Activated CD4-positive, alpha-beta memory T cell treated with anti-CD3 and anti-CD28 coated beads for 36 hours (primary cell): ENCODE results near the gene RASA1. TPM values are rescaled to one million over a fixed set of nuclear protein-coding genes. Genes with fewer than 3 reads are reported as not detected.
"Not testable (repeated sequence)": the region's sequence is repeated elsewhere in the genome, so short reads cannot be mapped to it uniquely, and the experiment has no call there.

Experiments
- CTCF ChIA-PET: fragments of 350-600 bp; sonication (Branson Sonifier 250); formaldehyde crosslinking; loops from one replicate; lab custom pipeline; 2021; ENCODE audit warnings: antibody characterized with exemption, inconsistent platforms; lab: Charles Lee
- POLR2A ChIA-PET: fragments of 350-600 bp; sonication (Branson Sonifier 250); formaldehyde crosslinking; loops from one replicate; lab custom pipeline; 2021; ENCODE audit warnings: antibody characterized with exemption; lab: Charles Lee
- DNase-seq: peaks from one replicate; pipeline ENCODE4 v3.0.0-alpha.2; 2020
- H3K27ac Mint-ChIP-seq: one replicate; pipeline ENCODE4 v1.8.0; 2021; ENCODE audit warnings: mixed read lengths
- H3K27me3 Mint-ChIP-seq: one replicate; pipeline ENCODE4 v1.8.0; 2021; ENCODE audit warnings: mixed read lengths
- H3K36me3 Mint-ChIP-seq: one replicate; pipeline ENCODE4 v1.8.0; 2021; ENCODE audit warnings: mixed read lengths
- H3K4me1 Mint-ChIP-seq: one replicate; pipeline ENCODE4 v1.8.0; 2021; ENCODE audit warnings: low read depth, mixed read lengths
- H3K4me3 Mint-ChIP-seq: one replicate; pipeline ENCODE4 v1.8.0; 2021; ENCODE audit warnings: mild to moderate bottlenecking, mixed read lengths
- H3K9me3 Mint-ChIP-seq: one replicate; pipeline ENCODE4 v1.8.0; 2021; ENCODE audit warnings: mixed read lengths
- intact Hi-C: fragments of 100-400 bp; cut with micrococcal nuclease; formaldehyde crosslinking; loops from one replicate; pipeline ENCODE4 v1.15.1; 2023
- total RNA-seq, 2 experiments: library from RNA; stranded (reverse); gene quantifications; one replicate each; pipeline ENCODE4 v1.2.3, GENCODE V29; 2021

RASA1 gene
- total RNA-seq, 2 experiments from 2014 or later = 25.1 to 25.4 TPM

DNA sequence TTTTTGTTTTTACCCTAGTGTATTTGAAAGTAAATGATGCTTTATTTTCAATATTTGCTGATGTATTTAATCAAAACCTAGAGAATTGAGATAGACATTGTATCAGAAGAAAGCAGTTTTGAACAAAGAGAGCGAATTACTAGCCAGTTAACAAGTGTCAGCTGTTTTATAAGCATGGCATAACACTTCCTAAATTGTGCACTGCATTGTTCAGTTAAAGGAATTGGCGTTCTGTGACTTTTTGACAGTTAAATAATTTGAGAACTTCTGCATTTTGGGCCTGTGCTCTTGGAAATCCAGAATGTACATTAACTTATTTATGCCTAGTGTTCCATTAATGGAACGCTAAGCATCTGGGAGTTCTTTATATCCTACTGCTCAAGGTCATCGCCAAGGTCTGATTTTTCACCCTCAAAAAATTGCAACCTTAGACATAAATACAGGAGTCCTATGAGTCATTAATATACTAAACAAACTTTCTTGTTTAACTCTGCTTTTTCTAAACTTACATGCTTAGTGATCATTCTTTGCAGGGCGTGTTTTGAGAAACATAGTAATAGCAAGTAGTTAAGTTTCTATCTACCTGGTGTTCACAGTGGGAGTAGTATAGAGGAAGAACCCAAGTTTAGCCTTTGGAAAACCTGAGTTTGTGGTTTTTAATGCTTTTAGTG lies 31.1 kb downstream of the RASA1 start:
- H3K27ac Mint-ChIP-seq = no peak overlapping the region
- H3K9me3 Mint-ChIP-seq = no peaks in the 10 kb centered on the region
- intact Hi-C loops = loop anchor here (5.0 kb wide), 1 partner anchor 177 kb away; no protein-coding TSS in a partner anchor
- H3K36me3 Mint-ChIP-seq = peaks cover 8% of the 10 kb centered on the region
- ChIA-PET POLR2A (no interaction called here), CTCF (no interaction called here)
- no peak for DNase-seq
- no peaks in the 10 kb centered on the region for H3K27me3 Mint-ChIP-seq
- peaks cover 74% of the 10 kb centered on the region for H3K4me1 Mint-ChIP-seq
- no peak overlapping the region for H3K4me3 Mint-ChIP-seq

- no peak for DNase-seq
- intact Hi-C loops = loop anchor here (2.0 kb wide), 1 partner anchor 31 kb away; no protein-coding TSS in a partner anchor
- no peaks in the 10 kb centered on the region for H3K27me3 Mint-ChIP-seq
- H3K27ac Mint-ChIP-seq = no peak overlapping the region
- no peaks in the 10 kb centered on the region for H3K9me3 Mint-ChIP-seq
- no peak overlapping the region for H3K4me3 Mint-ChIP-seq
- POLR2A ChIA-PET = no interaction called here
- peaks cover 63% of the 10 kb centered on the region for H3K4me1 Mint-ChIP-seq
- peaks cover 18% of the 10 kb centered on the region for H3K36me3 Mint-ChIP-seq
- CTCF ChIA-PET = interaction anchor here (1.1 kb wide), 1 partner anchor 16 kb away, joined by 4 read pairs; no protein-coding TSS in a partner anchor
Measured at GRCh38 chr5:87300176-87300575, 32.5 kb downstream of the RASA1 start.

DNA sequence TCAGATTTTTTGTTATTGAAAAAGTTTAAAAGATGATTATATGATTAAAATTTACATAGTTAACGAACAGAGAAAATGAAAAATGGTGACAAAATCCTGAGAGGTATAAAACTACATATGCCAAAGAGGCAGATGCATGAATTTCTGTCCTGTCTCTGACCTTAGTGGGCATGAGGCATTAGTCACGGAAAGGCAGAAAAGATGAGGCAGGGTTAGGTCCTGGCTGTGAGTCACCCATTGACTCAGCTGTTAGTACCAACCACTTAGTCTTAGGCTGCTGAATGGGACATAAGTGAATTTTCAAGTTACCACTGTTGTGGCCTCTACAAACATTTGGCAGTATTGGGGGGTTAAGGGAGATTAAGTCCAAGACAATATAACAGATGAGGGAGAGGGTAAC lies 33.1 kb downstream of the RASA1 start:
- POLR2A ChIA-PET = no interaction called here
- intact Hi-C loops = loop anchor here (1.0 to 2.0 kb wide), 2 partner anchors 18 to 32 kb away; no protein-coding TSS in a partner anchor
- H3K27me3 Mint-ChIP-seq = no peaks in the 10 kb centered on the region
- H3K27ac Mint-ChIP-seq = no peak overlapping the region
- DNase-seq = peak; percentile 70
- H3K4me3 Mint-ChIP-seq = no peak overlapping the region
- peaks cover 4% of the 10 kb centered on the region for H3K9me3 Mint-ChIP-seq
- peaks cover 65% of the 10 kb centered on the region for H3K4me1 Mint-ChIP-seq
- H3K36me3 Mint-ChIP-seq = peaks cover 24% of the 10 kb centered on the region
- CTCF ChIA-PET = interaction anchor here (1.1 kb wide), 1 partner anchor 16 kb away, joined by 4 read pairs; no protein-coding TSS in a partner anchor

- CTCF ChIA-PET = no interaction called here
- Mint-ChIP-seq H3K27me3 (no peaks in the 10 kb centered on the region), H3K4me3 (no peak overlapping the region), H3K36me3 (peaks cover 31% of the 10 kb centered on the region), H3K27ac (no peak overlapping the region), H3K4me1 (peaks cover 57% of the 10 kb centered on the region), H3K9me3 (peaks cover 10% of the 10 kb centered on the region)
- DNase-seq = no peak
- POLR2A ChIA-PET = no interaction called here
- intact Hi-C loops = no loop called here
Measured at GRCh38 chr5:87302061-87302460, 34.4 kb downstream of the RASA1 start.

DNA sequence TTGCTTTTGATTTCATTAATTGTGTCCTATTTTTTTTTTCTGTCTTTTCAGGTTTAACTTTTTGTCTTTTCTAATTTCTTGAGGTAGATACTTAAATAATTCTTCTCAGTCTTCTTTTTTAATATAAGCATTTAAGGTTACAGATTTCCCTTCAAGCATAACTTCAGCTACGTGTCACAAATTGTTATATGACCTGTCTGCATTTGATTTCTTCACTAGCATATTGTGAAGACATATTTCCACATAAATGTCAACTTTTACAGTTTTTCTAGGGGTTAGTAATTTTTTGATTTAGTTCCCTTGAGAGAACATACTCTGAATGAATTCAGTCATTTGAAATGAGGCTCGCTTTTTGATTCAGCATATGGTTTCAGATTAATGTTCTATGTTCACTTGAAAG lies 35.6 kb downstream of the RASA1 start:
- H3K4me1 Mint-ChIP-seq = peaks cover 50% of the 10 kb centered on the region
- no peaks in the 10 kb centered on the region for H3K27me3 Mint-ChIP-seq

GRCh38 chr5:87306090-87306489 lies 38.4 kb downstream of the RASA1 start:
- peaks cover 10% of the 10 kb centered on the region for H3K9me3 Mint-ChIP-seq
- H3K4me1 Mint-ChIP-seq = peaks cover 44% of the 10 kb centered on the region
- H3K4me3 Mint-ChIP-seq, H3K27me3 Mint-ChIP-seq, H3K27ac Mint-ChIP-seq, intact Hi-C loops, POLR2A ChIA-PET, DNase-seq: not testable (repeated sequence)
- H3K36me3 Mint-ChIP-seq = peaks cover 31% of the 10 kb centered on the region
- CTCF ChIA-PET = interaction anchor here (0.6 to 1.2 kb wide), 2 partner anchors 86 to 183 kb away, joined by 3 to 4 read pairs; no protein-coding TSS in a partner anchor

More for the DNA sequence above, 35.6 kb downstream of the RASA1 start:
- intact Hi-C loops = no loop called here
- peaks cover 10% of the 10 kb centered on the region for H3K9me3 Mint-ChIP-seq
- peaks cover 32% of the 10 kb centered on the region for H3K36me3 Mint-ChIP-seq
- no peak overlapping the region for H3K27ac Mint-ChIP-seq
- ChIA-PET CTCF (no interaction called here), POLR2A (no interaction called here)
- no peak overlapping the region for H3K4me3 Mint-ChIP-seq
- DNase-seq = no peak

- POLR2A ChIA-PET = no interaction called here
Measured at GRCh38 chr5:87307796-87308423, 40.2 kb downstream of the RASA1 start.

GRCh38 chr5:87311405-87312279 lies 44.0 kb downstream of the RASA1 start:
- H3K36me3 Mint-ChIP-seq = peaks cover 3% of the 10 kb centered on the region
- DNase-seq = no peak
- H3K27me3 Mint-ChIP-seq = no peaks in the 10 kb centered on the region
- no peaks in the 10 kb centered on the region for H3K9me3 Mint-ChIP-seq
- H3K4me1 Mint-ChIP-seq = peaks cover 45% of the 10 kb centered on the region
- POLR2A ChIA-PET = no interaction called here
- CTCF ChIA-PET = no interaction called here
- H3K4me3 Mint-ChIP-seq = no peak overlapping the region
- intact Hi-C loops = no loop called here
- no peak overlapping the region for H3K27ac Mint-ChIP-seq

More at GRCh38 chr5:87307796-87308423, 40.2 kb downstream of the RASA1 start:
- Mint-ChIP-seq H3K4me3 (no peak overlapping the region), H3K4me1 (peaks cover 37% of the 10 kb centered on the region), H3K9me3 (peaks cover 10% of the 10 kb centered on the region), H3K27me3 (no peaks in the 10 kb centered on the region), H3K27ac (no peak overlapping the region), H3K36me3 (peaks cover 31% of the 10 kb centered on the region)
- CTCF ChIA-PET = no interaction called here
- intact Hi-C loops = no loop called here
- no peak for DNase-seq

- Mint-ChIP-seq H3K27ac (no peak overlapping the region), H3K27me3 (no peaks in the 10 kb centered on the region), H3K4me1 (peaks cover 39% of the 10 kb centered on the region), H3K9me3 (peaks cover 2% of the 10 kb centered on the region), H3K4me3 (no peak overlapping the region), H3K36me3 (peaks cover 6% of the 10 kb centered on the region)
- CTCF ChIA-PET = no interaction called here
- POLR2A ChIA-PET = no interaction called here
- intact Hi-C loops = no loop called here
- DNase-seq = no peak
Measured at GRCh38 chr5:87313216-87313615, 45.5 kb downstream of the RASA1 start.

GRCh38 chr5:87319469-87319868 lies 51.8 kb downstream of the RASA1 start:
- ChIA-PET POLR2A (no interaction called here), CTCF (no interaction called here)
- no peak overlapping the region for H3K4me3 Mint-ChIP-seq
- peaks cover 13% of the 10 kb centered on the region for H3K9me3 Mint-ChIP-seq
- peaks cover 24% of the 10 kb centered on the region for H3K36me3 Mint-ChIP-seq
- H3K4me1 Mint-ChIP-seq = peaks cover 35% of the 10 kb centered on the region
- no peak overlapping the region for H3K27ac Mint-ChIP-seq
- intact Hi-C loops = no loop called here
- no peaks in the 10 kb centered on the region for H3K27me3 Mint-ChIP-seq
- no peak for DNase-seq

- H3K9me3 Mint-ChIP-seq = peaks cover 13% of the 10 kb centered on the region
- no peak overlapping the region for H3K27ac Mint-ChIP-seq
- intact Hi-C loops = no loop called here
- H3K36me3 Mint-ChIP-seq = peaks cover 24% of the 10 kb centered on the region
- no peak for DNase-seq
- POLR2A ChIA-PET = interaction anchor here (0.6 kb wide), 1 partner anchor 81 kb away, joined by 3 read pairs; no protein-coding TSS in a partner anchor
- H3K4me3 Mint-ChIP-seq = no peak overlapping the region
- peaks cover 44% of the 10 kb centered on the region for H3K4me1 Mint-ChIP-seq
- H3K27me3 Mint-ChIP-seq = no peaks in the 10 kb centered on the region
- CTCF ChIA-PET = no interaction called here
Measured at GRCh38 chr5:87321605-87322004, 53.9 kb downstream of the RASA1 start.

DNA sequence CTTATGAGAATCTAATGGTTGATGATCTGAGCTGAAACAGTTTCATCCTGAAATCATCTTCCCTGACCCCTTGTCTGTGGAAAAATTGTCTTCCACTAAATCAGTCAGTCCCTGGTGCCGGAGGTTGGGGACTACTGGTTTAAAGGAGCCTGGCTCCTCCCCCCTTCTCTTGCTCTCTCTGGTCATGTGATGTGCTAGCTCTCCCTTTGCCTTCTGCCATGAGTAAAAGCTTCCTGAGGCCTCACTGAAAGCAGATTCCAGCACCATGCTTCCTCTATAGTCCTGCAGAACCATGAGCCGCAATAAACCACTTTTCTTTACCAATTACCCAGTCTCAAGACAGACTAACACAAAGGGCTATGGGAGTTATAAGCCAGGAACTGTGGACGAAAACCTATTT lies 54.7 kb downstream of the RASA1 start:
- no peak for DNase-seq
- Mint-ChIP-seq H3K27ac (no peak overlapping the region), H3K4me3 (no peak overlapping the region), H3K9me3 (peaks cover 15% of the 10 kb centered on the region), H3K36me3 (peaks cover 23% of the 10 kb centered on the region), H3K4me1 (peaks cover 45% of the 10 kb centered on the region), H3K27me3 (no peaks in the 10 kb centered on the region)
- ChIA-PET POLR2A (no interaction called here), CTCF (no interaction called here)
- intact Hi-C loops = no loop called here
